GM12874 (cell line): ENCODE results near the gene MID1.

Experiments
- CTCF ChIP-seq: IDR thresholded peaks from 2 replicates; pipeline ENCODE4 v1.5.1; 2011; ENCODE audit warnings: low read depth, mild to moderate bottlenecking, control low read depth, low read length, moderate library complexity; ENCODE audit not compliant: insufficient read depth

The MID1 gene

DNA sequence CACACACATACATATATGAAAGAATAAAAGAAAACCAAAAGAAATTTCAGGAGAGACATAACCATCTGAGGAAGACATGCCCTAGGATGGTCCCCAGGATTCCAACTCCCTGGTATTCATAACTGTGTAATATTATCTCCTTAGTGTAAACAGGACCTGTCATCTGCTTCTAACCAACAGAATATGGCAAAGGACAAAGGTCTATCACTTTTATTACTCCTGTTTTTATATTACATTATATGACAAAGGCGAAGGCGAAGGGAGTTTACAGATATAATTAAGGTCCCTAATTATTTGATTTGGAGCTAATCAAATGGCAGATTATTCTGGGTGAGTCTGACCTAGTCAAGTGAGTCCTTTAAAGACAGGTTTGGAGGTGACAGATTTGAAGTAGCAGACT, 155.1 kb downstream of the MID1 start:
- no peak for TF ChIP-seq CTCF

GRCh38 chrX:10457092-10457491, 163.3 kb downstream of the MID1 start:
- TF ChIP-seq CTCF = no peak

DNA sequence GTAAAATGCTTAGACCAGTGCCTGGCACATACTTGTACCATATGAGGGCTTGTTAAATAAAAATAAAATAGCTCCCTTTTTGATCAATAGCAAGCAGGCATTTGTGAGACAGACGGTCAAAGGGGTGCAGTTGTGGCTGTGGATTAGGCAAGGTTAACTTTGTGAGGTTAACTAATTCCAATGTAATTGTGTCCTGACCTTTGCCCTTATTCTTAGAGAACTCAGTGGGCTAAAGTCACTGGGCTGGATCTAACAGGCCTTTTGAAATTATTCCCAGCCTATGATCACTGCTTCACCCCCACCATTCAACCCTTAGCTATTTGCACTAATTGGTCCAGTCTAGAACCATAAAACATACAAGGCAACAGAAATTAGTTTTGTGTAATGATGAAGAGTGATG, 166.4 kb downstream of the MID1 start:
- no peak for TF ChIP-seq CTCF

- TF ChIP-seq CTCF = no peak
Observed at GRCh38 chrX:10450959-10451355, 169.4 kb downstream of the MID1 start.

GRCh38 chrX:10450229-10450958, 170.0 kb downstream of the MID1 start:
- no peak for TF ChIP-seq CTCF

DNA sequence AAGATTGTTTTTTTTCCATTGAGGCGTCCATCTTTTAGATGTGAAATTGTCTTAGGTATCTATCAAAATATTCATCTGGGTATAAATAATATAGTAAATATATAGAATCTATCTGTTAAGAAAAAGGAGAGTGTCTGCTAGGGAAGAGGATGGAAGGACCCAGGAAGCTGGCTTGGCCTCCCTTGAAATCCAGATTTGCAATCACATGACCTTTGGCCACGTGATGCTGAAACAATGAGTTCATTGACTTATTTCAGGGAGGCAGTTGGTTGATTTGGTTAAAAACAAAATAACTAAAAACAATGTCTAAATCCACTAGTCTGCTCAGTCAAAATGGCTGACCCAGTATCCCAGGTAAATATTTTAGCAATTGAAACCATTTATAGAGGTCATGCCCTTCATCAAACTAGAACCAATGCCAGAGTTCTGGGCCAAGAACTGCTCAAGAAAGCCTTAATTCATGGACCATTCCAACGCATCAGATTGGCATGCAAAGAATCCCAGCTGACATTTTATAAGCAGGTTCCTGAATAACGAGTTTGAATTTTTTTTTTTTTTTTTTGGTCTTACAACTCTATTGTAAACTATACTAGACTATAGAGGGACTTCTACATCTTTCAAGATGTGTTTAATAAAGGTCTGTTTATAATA, 172.7 kb downstream of the MID1 start:
- no peak for TF ChIP-seq CTCF

DNA sequence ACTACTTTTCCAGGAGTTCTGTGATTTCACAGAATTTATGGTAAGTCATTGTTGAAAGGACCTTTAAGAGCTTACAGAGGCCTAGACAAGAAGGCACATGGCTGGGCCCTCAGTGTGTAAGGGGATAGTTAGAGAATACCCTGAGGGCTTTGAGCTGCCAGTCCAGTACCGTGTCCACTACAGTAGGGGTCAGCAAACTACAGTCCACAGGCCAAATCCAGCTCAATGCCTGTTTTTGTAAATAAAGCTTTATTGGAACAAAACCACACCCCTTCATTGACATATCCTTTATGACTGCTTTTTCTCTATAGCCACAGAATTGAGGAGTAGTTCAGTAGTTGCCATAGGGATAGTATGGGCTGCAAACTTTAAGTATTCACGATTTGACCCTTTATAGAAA, 176.2 kb downstream of the MID1 start:
- no peak for TF ChIP-seq CTCF
